ENCODE results near the gene ZNF232. TPM values are rescaled to one million over a fixed set of nuclear protein-coding genes. Genes with fewer than 3 reads are reported as not detected.
"Not testable (repeated sequence)": the region's sequence is repeated elsewhere in the genome, so short reads cannot be mapped to it uniquely, and the experiment has no call there.

ZNF232 gene
- total RNA-seq, 1 donor from 2014 or later = 5.9 TPM

- DNase-seq (ENCODE audit: low spot score) = peak; percentile 60
Measured at GRCh38 chr17:5097101-5097834, 14.4 kb downstream of the ZNF232 start.

- DNase-seq (ENCODE audit: low spot score) = no peak
Measured at GRCh38 chr17:5096731-5097100, 15.0 kb downstream of the ZNF232 start.

GRCh38 chr17:5092218-5093010 is 19.3 kb downstream of the ZNF232 start:
- no peak for DNase-seq (ENCODE audit: low spot score)

GRCh38 chr17:5080591-5080990 is 31.1 kb downstream of the ZNF232 start:
- DNase-seq (ENCODE audit: low spot score) = no peak

- DNase-seq (ENCODE audit: low spot score) = peak; percentile 85
Measured at GRCh38 chr17:5078106-5079028, 33.3 kb downstream of the ZNF232 start, which contains the start of gene ZFP3. Gene ZFP3, plus strand, starts transcription at chr17:5078467. Its CDS starts 13,038 bp downstream, at chr17:5091505.

- peak; percentile 47 for DNase-seq (ENCODE audit: low spot score)
Measured at GRCh38 chr17:5077781-5078105, 33.9 kb downstream of the ZNF232 start.

- not testable (repeated sequence) for DNase-seq (ENCODE audit: low spot score)
Measured at GRCh38 chr17:5077275-5077674, 34.4 kb downstream of the ZNF232 start.

GRCh38 chr17:5075472-5075871 is 36.2 kb downstream of the ZNF232 start:
- DNase-seq (ENCODE audit: low spot score) = not testable (repeated sequence)

GRCh38 chr17:5069724-5070123 is 42.0 kb downstream of the ZNF232 start:
- no peak for DNase-seq (ENCODE audit: low spot score)

- DNase-seq (ENCODE audit: low spot score) = no peak
Measured at GRCh38 chr17:5068236-5068635, 43.4 kb downstream of the ZNF232 start.

- DNase-seq (ENCODE audit: low spot score) = no peak
Measured at GRCh38 chr17:5065227-5065744, 46.4 kb downstream of the ZNF232 start.

Other genes with a start within 250 kb of the ZNF232 start
- gene C17orf107, start 212.3 kb downstream of the ZNF232 start, total RNA-seq = 4.6 TPM
- 1.2 TPM for gene CHRNE, start 208.8 kb downstream of the ZNF232 start, total RNA-seq
- not detected for gene GP1BA, start 179.6 kb downstream of the ZNF232 start, total RNA-seq
- 62.0 TPM for gene SLC25A11, start 171.8 kb downstream of the ZNF232 start, total RNA-seq
- 129 TPM for gene RNF167, start 171.6 kb downstream of the ZNF232 start, total RNA-seq
- 598 TPM for gene PFN1, start 163.3 kb downstream of the ZNF232 start, total RNA-seq
- gene ENO3, start 160.8 kb downstream of the ZNF232 start, total RNA-seq = 6.2 TPM
- gene SPAG7, start 144.1 kb downstream of the ZNF232 start, total RNA-seq = 66.4 TPM
- gene CAMTA2, start 124.2 kb downstream of the ZNF232 start, total RNA-seq = 86.0 TPM
- gene INCA1, start 114.4 kb downstream of the ZNF232 start, total RNA-seq = 1.1 TPM
- 141 TPM for gene KIF1C, start 113.9 kb downstream of the ZNF232 start, total RNA-seq
- gene SLC52A1, start 76.5 kb downstream of the ZNF232 start, total RNA-seq = 2.5 TPM
- 9.1 TPM for gene ZFP3, start 33.4 kb downstream of the ZNF232 start, total RNA-seq
- 0.08 TPM for gene USP6, start 4.2 kb upstream of the ZNF232 start, total RNA-seq
- gene ZNF594, start 80.0 kb upstream of the ZNF232 start, total RNA-seq = 13.5 TPM
- gene SCIMP, start 123.0 kb upstream of the ZNF232 start, total RNA-seq = 2.9 TPM
- gene RABEP1, start 170.4 kb upstream of the ZNF232 start, total RNA-seq = 40.4 TPM